ENCODE results near the gene GIGYF2. TPM values are rescaled to one million over a fixed set of nuclear protein-coding genes. Genes with fewer than 3 reads are reported as not detected.

The GIGYF2 gene
- total RNA-seq, 1 experiment from 2014 or later, result 55.3 TPM

GRCh38 chr2:232876978-232877441, 179.9 kb downstream of the GIGYF2 start:
- Histone ChIP-seq H2BK20ac (ENCODE audit: low read depth, low read length, poor library complexity, severe bottlenecking) (no peak overlapping the region), H3K27ac (ENCODE audit: insufficient read length, low read depth, low read length) (no peak overlapping the region), H3T11ph (ENCODE audit: low read length) (no peak overlapping the region), H3K18ac (ENCODE audit: insufficient read length, low read depth, low read length) (no peak overlapping the region), H4K20me1 (ENCODE audit: control insufficient read depth, insufficient read depth, insufficient read length) (no peaks in the 10 kb centered on the region), H2BK15ac (ENCODE audit: low read depth, low read length) (no peak overlapping the region), H4K8ac (replicated peaks; ENCODE audit: insufficient read length, low read depth, low read length) (no peak overlapping the region), H3K23ac (ENCODE audit: insufficient read length, low read depth, low read length) (no peak overlapping the region), H2BK12ac (ENCODE audit: insufficient read length, low read depth, low read length) (no peak overlapping the region), H3K4me1 (ENCODE audit: insufficient read depth, low read length) (no peaks in the 10 kb centered on the region), H3K79me2 (ENCODE audit: insufficient read depth, low read length) (no peaks in the 10 kb centered on the region), H3K14ac (ENCODE audit: insufficient read depth, low read length) (no peak overlapping the region), H3K56ac (ENCODE audit: insufficient read length, low read depth, low read length) (no peak overlapping the region), H3K4me2 (ENCODE audit: insufficient read depth, insufficient read length, low read length) (peak overlapping the region; percentile 31), H3K79me1 (ENCODE audit: insufficient read depth, low read depth, low read length, poor library complexity, severe bottlenecking) (no peaks in the 10 kb centered on the region), H4K91ac (ENCODE audit: insufficient read length, low read depth, low read length) (no peak overlapping the region), H3K23me2 (ENCODE audit: insufficient read length, low read depth, low read length, poor library complexity, severe bottlenecking) (peaks cover 7% of the 10 kb centered on the region), H2BK120ac (ENCODE audit: low read depth, low read length, poor library complexity, severe bottlenecking) (no peak overlapping the region), H3K4ac (ENCODE audit: low read depth, low read length) (no peak overlapping the region), H4K5ac (ENCODE audit: insufficient read length, low read depth, low read length) (no peak overlapping the region), H3K9ac (ENCODE audit: extremely low read depth, insufficient read length, low read length) (no peak overlapping the region), H3K9me3 (ENCODE audit: control insufficient read depth, low read depth, low read length) (no peaks in the 10 kb centered on the region), H2BK5ac (ENCODE audit: insufficient read length, low read length) (no peak overlapping the region), H2AFZ (ENCODE audit: low read length) (no peak overlapping the region), H3K27me3 (ENCODE audit: insufficient read depth, low read length) (peaks cover 8% of the 10 kb centered on the region; the same call in 1 of the 2 replicates), H2AK5ac (ENCODE audit: insufficient read length, low read length) (no peak overlapping the region)
- H3K4me3 Mint-ChIP-seq, result peak overlapping the region; percentile 45 to 73; a peak in 4 of 5 replicates
- WGBS (ENCODE audit: extremely low coverage, insufficient read length, low lambda C conversion rate), result no CpG with 5 or more reads among the region's 21 CpGs
- H3K36me3 Mint-ChIP-seq (ENCODE audit: insufficient read depth in 1 of 3, low read depth in 3 of 3), result no peaks in the 10 kb centered on the region; a peak in 1 of 7 replicates
- TF ChIP-seq, protein P1, sequence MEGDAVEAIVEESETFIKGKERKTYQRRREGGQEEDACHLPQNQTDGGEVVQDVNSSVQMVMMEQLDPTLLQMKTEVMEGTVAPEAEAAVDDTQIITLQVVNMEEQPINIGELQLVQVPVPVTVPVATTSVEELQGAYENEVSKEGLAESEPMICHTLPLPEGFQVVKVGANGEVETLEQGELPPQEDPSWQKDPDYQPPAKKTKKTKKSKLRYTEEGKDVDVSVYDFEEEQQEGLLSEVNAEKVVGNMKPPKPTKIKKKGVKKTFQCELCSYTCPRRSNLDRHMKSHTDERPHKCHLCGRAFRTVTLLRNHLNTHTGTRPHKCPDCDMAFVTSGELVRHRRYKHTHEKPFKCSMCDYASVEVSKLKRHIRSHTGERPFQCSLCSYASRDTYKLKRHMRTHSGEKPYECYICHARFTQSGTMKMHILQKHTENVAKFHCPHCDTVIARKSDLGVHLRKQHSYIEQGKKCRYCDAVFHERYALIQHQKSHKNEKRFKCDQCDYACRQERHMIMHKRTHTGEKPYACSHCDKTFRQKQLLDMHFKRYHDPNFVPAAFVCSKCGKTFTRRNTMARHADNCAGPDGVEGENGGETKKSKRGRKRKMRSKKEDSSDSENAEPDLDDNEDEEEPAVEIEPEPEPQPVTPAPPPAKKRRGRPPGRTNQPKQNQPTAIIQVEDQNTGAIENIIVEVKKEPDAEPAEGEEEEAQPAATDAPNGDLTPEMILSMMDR (conservative IDR thresholded peaks at IDR 0.05), result no peak
- H3K27ac Mint-ChIP-seq, result no peak overlapping the region
- no peak for DNase-seq
- H3K27me3 Mint-ChIP-seq (ENCODE audit: low read depth), result peaks cover 33% of the 10 kb centered on the region
- H3K4me1 Mint-ChIP-seq, result peaks cover 0 to 3% of the 10 kb centered on the region in 2 experiments; a peak in 1 of 4 replicates
- no peaks in the 10 kb centered on the region; a peak in 1 of 5 replicates for H3K9me3 Mint-ChIP-seq

All from H9 (cell line).